WTC11 (cell line): ENCODE measurements around the gene ZBTB20. TPM values are rescaled to one million over a fixed set of nuclear protein-coding genes. Genes with fewer than 3 reads are reported as not detected.

Experiments
- ATAC-seq: fragments of 200-7000 bp; cut with Tn5 transposase; 2 replicates; pipeline ENCODE4 v1.10.0; 2021; ENCODE audit warnings: mild to moderate bottlenecking, moderate library complexity
- CTCF ChIA-PET: fragments of 300-600 bp; sonication (Branson Sonifier 250); formaldehyde crosslinking; loops from one replicate; lab custom pipeline; 2021; ENCODE audit warnings: antibody characterized with exemption; lab: Charles Lee
- POLR2A ChIA-PET: fragments of 350-600 bp; sonication (Branson Sonifier 250); formaldehyde crosslinking; loops from one replicate; lab custom pipeline; 2021; ENCODE audit warnings: antibody characterized with exemption; lab: Charles Lee
- DNase-seq: peaks from one replicate; pipeline ENCODE4 v3.0.0; 2021; ENCODE audit warnings: low spot score
- H3K27ac Mint-ChIP-seq: 2 replicates; pipeline ENCODE4 v1.8.0; 2021; ENCODE audit warnings: mixed read lengths
- H3K27me3 Mint-ChIP-seq: 2 replicates; pipeline ENCODE4 v1.8.0; 2021; ENCODE audit warnings: low read depth, mild to moderate bottlenecking, moderate library complexity, mixed read lengths
- H3K36me3 Mint-ChIP-seq: 2 replicates; pipeline ENCODE4 v1.8.0; 2021; ENCODE audit warnings: mixed read lengths
- H3K4me1 Mint-ChIP-seq: 2 replicates; pipeline ENCODE4 v1.8.0; 2022; ENCODE audit warnings: mixed read lengths
- H3K4me3 Mint-ChIP-seq: 2 replicates; pipeline ENCODE4 v1.8.0; 2021; ENCODE audit warnings: mild to moderate bottlenecking, moderate library complexity, mixed read lengths
- H3K9me3 Mint-ChIP-seq: 2 replicates; pipeline ENCODE4 v1.8.0; 2021; ENCODE audit warnings: mixed read lengths
- CBFB ChIP-seq: sonication (generic); formaldehyde crosslinking; IDR thresholded peaks from 2 replicates; pipeline ENCODE4 v1.8.1; 2022; ENCODE audit warnings: mild to moderate bottlenecking, low read depth, missing genetic modification reagents
- CREB1 ChIP-seq: sonication (generic); formaldehyde crosslinking; IDR thresholded peaks from 2 replicates; pipeline ENCODE4 v1.8.0; 2023; ENCODE audit warnings: mild to moderate bottlenecking, missing genetic modification reagents
- ERG ChIP-seq: fragments of 250-450 bp; sonication (Bioruptor Pico); IDR thresholded peaks from 2 replicates; pipeline ENCODE4 v1.8.0; 2021; ENCODE audit warnings: mild to moderate bottlenecking
- KAT7 ChIP-seq: sonication (generic); formaldehyde crosslinking; IDR thresholded peaks from 2 replicates; pipeline ENCODE4 v1.8.1; 2023; ENCODE audit warnings: missing genetic modification reagents, mild to moderate bottlenecking, borderline replicate concordance
- MLX ChIP-seq: sonication (generic); formaldehyde crosslinking; IDR thresholded peaks from 2 replicates; pipeline ENCODE4 v1.8.1; 2023; ENCODE audit warnings: mild to moderate bottlenecking, missing genetic modification reagents, moderate library complexity
- MYBL2 ChIP-seq: sonication (generic); formaldehyde crosslinking; IDR thresholded peaks from 2 replicates; pipeline ENCODE4 v1.8.1; 2023; ENCODE audit warnings: mild to moderate bottlenecking, moderate library complexity, missing genetic modification reagents
- NR1H2 ChIP-seq: sonication (generic); formaldehyde crosslinking; IDR thresholded peaks from 2 replicates; pipeline ENCODE4 v1.9.0; 2021; ENCODE audit warnings: mild to moderate bottlenecking, moderate library complexity, missing genetic modification reagents
- NR2C2 ChIP-seq: sonication (generic); formaldehyde crosslinking; IDR thresholded peaks from 2 replicates; pipeline ENCODE4 v1.8.0; 2022; ENCODE audit warnings: mild to moderate bottlenecking, missing genetic modification reagents
- RORB ChIP-seq: fragments of 250-450 bp; sonication (Bioruptor Pico); IDR thresholded peaks from 2 replicates; pipeline ENCODE4 v1.9.0; 2021; ENCODE audit warnings: mild to moderate bottlenecking
- SMAD3 ChIP-seq: sonication (generic); formaldehyde crosslinking; IDR thresholded peaks from 2 replicates; pipeline ENCODE4 v1.8.0; 2022; ENCODE audit warnings: missing genetic modification reagents, mild to moderate bottlenecking, borderline replicate concordance
- SMAD4 ChIP-seq: sonication (generic); formaldehyde crosslinking; IDR thresholded peaks from 2 replicates; pipeline ENCODE4 v1.8.0; 2022; ENCODE audit warnings: mild to moderate bottlenecking, missing genetic modification reagents
- TEAD4 ChIP-seq: sonication (generic); formaldehyde crosslinking; IDR thresholded peaks from 2 replicates; pipeline ENCODE4 v1.8.0; 2022; ENCODE audit warnings: mild to moderate bottlenecking, missing genetic modification reagents
- TP53 ChIP-seq: sonication (generic); formaldehyde crosslinking; IDR thresholded peaks from 2 replicates; pipeline ENCODE4 v1.8.1; 2023; ENCODE audit warnings: mild to moderate bottlenecking, missing genetic modification reagents
- ZBTB21 ChIP-seq: sonication (generic); formaldehyde crosslinking; IDR thresholded peaks from 2 replicates; pipeline ENCODE4 v1.8.1; 2023; ENCODE audit warnings: mild to moderate bottlenecking, missing genetic modification reagents, borderline replicate concordance
- ZNF121 ChIP-seq: sonication (generic); formaldehyde crosslinking; IDR thresholded peaks from 2 replicates; pipeline ENCODE4 v1.8.0; 2023; ENCODE audit warnings: missing genetic modification reagents
- ZNF232 ChIP-seq: sonication (generic); formaldehyde crosslinking; IDR thresholded peaks from 2 replicates; pipeline ENCODE4 v1.8.0; 2022; ENCODE audit warnings: mild to moderate bottlenecking, missing genetic modification reagents
- ZNF281 ChIP-seq: sonication (generic); formaldehyde crosslinking; IDR thresholded peaks from 2 replicates; pipeline ENCODE4 v1.8.0; 2023; ENCODE audit warnings: mild to moderate bottlenecking, missing genetic modification reagents
- ZNF396 ChIP-seq: fragments of 250-450 bp; sonication (Bioruptor Pico); IDR thresholded peaks from 2 replicates; pipeline ENCODE4 v1.8.0; 2021; ENCODE audit warnings: mild to moderate bottlenecking, moderate library complexity, borderline replicate concordance
- ZNF423 ChIP-seq: fragments of 250-450 bp; sonication (Bioruptor Pico); IDR thresholded peaks from 2 replicates; pipeline ENCODE4 v2.1.2; 2022; ENCODE audit warnings: mild to moderate bottlenecking, moderate library complexity
- total RNA-seq: library from RNA; stranded (reverse); gene quantifications from 3 replicates; pipeline ENCODE4 v1.2.3, GENCODE V29; 2021
- TF ChIP-seq, protein P1 (sequence below): fragments of 250-450 bp; sonication (Bioruptor Pico); IDR thresholded peaks from 2 replicates; pipeline ENCODE4 v2.1.2; 2022; ENCODE audit warnings: mild to moderate bottlenecking, moderate library complexity
- TF ChIP-seq, protein P2 (sequence below): sonication (generic); formaldehyde crosslinking; IDR thresholded peaks from 2 replicates; pipeline ENCODE4 v1.8.1; 2023; ENCODE audit warnings: mild to moderate bottlenecking, missing genetic modification reagents, borderline replicate concordance
- TF ChIP-seq, protein P3 (sequence below): sonication (generic); formaldehyde crosslinking; IDR thresholded peaks from 2 replicates; pipeline ENCODE4 v1.8.0; 2022; ENCODE audit warnings: mild to moderate bottlenecking, missing genetic modification reagents

The ZBTB20 gene
- total RNA-seq, 1 experiment from 2014 or later: 1.5 TPM

DNA sequence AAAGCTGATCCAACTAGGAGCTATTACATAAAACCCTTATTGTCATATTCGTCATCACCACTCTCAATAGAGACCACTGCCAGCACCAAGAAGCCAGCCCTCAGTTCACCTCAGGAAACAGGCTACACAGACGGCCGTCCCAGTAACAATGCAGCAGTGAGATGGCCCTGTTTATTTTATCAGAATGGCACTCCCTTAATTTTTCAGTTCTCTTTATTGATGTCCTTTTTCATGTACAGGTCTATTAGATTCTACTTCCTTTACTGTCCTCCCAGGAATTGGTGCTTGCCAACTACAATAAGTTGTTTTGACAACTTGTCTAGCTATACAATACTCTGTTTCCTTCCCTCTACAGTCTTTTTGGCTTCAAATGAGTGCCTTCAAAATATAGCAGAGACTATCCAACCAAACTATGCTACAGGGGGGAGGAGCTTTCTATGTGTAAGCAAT, 272.5 kb downstream of the ZBTB20 start (continued):
- TF ChIP-seq, protein P1, sequence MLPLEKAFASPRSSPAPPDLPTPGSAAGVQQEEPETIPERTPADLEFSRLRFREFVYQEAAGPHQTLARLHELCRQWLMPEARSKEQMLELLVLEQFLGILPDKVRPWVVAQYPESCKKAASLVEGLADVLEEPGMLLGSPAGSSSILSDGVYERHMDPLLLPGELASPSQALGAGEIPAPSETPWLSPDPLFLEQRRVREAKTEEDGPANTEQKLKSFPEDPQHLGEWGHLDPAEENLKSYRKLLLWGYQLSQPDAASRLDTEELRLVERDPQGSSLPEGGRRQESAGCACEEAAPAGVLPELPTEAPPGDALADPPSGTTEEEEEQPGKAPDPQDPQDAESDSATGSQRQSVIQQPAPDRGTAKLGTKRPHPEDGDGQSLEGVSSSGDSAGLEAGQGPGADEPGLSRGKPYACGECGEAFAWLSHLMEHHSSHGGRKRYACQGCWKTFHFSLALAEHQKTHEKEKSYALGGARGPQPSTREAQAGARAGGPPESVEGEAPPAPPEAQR (CRISPR knock-in tag): no peak
- TF ChIP-seq, protein P2, sequence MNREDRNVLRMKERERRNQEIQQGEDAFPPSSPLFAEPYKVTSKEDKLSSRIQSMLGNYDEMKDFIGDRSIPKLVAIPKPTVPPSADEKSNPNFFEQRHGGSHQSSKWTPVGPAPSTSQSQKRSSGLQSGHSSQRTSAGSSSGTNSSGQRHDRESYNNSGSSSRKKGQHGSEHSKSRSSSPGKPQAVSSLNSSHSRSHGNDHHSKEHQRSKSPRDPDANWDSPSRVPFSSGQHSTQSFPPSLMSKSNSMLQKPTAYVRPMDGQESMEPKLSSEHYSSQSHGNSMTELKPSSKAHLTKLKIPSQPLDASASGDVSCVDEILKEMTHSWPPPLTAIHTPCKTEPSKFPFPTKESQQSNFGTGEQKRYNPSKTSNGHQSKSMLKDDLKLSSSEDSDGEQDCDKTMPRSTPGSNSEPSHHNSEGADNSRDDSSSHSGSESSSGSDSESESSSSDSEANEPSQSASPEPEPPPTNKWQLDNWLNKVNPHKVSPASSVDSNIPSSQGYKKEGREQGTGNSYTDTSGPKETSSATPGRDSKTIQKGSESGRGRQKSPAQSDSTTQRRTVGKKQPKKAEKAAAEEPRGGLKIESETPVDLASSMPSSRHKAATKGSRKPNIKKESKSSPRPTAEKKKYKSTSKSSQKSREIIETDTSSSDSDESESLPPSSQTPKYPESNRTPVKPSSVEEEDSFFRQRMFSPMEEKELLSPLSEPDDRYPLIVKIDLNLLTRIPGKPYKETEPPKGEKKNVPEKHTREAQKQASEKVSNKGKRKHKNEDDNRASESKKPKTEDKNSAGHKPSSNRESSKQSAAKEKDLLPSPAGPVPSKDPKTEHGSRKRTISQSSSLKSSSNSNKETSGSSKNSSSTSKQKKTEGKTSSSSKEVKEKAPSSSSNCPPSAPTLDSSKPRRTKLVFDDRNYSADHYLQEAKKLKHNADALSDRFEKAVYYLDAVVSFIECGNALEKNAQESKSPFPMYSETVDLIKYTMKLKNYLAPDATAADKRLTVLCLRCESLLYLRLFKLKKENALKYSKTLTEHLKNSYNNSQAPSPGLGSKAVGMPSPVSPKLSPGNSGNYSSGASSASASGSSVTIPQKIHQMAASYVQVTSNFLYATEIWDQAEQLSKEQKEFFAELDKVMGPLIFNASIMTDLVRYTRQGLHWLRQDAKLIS: no peak
- TF ChIP-seq TEAD4 (CRISPR knock-in tag): no peak
- TF ChIP-seq CBFB: no peak
- TF ChIP-seq NR2C2: no peak
- TF ChIP-seq ZNF396 (CRISPR knock-in tag): no peak

DNA sequence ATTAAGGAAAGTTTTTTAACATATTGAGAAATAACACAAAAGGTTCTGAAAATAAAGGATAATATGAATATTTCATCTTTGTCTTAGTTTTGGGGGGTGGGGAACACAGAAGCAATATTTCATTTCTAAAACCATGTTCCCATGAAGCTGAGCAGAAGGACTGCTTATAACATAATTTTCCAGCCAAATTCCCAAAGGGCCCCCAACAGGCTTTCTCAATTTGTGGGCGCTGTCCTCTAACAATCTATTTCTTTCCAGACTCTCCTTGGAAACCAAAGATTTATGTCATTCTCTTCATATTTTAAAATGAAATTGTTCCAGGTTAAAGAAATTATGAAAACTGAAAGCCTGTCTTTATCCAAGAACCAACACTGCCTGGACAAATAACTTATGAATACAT, 273.5 kb downstream of the ZBTB20 start:
- Mint-ChIP-seq H3K9me3 (no peaks in the 10 kb centered on the region), H3K36me3 (no peaks in the 10 kb centered on the region), H3K4me1 (peaks cover 18% of the 10 kb centered on the region), H3K27ac (no peak overlapping the region), H3K27me3 (no peaks in the 10 kb centered on the region), H3K4me3 (no peak overlapping the region)
- TF ChIP-seq MYBL2 (CRISPR knock-in tag) (no peak), TEAD4 (CRISPR knock-in tag) (no peak), SMAD3 (CRISPR knock-in tag) (no peak), KAT7 (CRISPR knock-in tag) (no peak), ZNF423 (CRISPR knock-in tag) (no peak), ERG (no peak), SMAD4 (CRISPR knock-in tag) (no peak), ZBTB21 (CRISPR knock-in tag) (no peak), NR1H2 (CRISPR knock-in tag) (no peak), ZNF281 (CRISPR knock-in tag) (no peak), MLX (CRISPR knock-in tag) (no peak), ZNF232 (CRISPR knock-in tag) (no peak), RORB (CRISPR knock-in tag) (no peak), CREB1 (CRISPR knock-in tag) (no peak), ZNF121 (CRISPR knock-in tag) (no peak), TP53 (CRISPR knock-in tag) (no peak)
- TF ChIP-seq, protein P3, sequence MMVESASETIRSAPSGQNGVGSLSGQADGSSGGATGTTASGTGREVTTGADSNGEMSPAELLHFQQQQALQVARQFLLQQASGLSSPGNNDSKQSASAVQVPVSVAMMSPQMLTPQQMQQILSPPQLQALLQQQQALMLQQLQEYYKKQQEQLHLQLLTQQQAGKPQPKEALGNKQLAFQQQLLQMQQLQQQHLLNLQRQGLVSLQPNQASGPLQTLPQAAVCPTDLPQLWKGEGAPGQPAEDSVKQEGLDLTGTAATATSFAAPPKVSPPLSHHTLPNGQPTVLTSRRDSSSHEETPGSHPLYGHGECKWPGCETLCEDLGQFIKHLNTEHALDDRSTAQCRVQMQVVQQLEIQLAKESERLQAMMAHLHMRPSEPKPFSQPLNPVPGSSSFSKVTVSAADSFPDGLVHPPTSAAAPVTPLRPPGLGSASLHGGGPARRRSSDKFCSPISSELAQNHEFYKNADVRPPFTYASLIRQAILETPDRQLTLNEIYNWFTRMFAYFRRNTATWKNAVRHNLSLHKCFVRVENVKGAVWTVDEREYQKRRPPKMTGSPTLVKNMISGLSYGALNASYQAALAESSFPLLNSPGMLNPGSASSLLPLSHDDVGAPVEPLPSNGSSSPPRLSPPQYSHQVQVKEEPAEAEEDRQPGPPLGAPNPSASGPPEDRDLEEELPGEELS (CRISPR knock-in tag): no peak
- no peak for DNase-seq
- ATAC-seq: no peak
- ChIA-PET CTCF (no interaction called here), POLR2A (no interaction called here)
